Type B pancreatic cell (in vitro differentiated cells): Measurements from ENCODE around the gene SYPL2. TPM values are rescaled to one million over a fixed set of nuclear protein-coding genes. Genes with fewer than 3 reads are reported as not detected.

ENCODE experiments used
- DNase-seq: peaks from one replicate; pipeline ENCODE4 v3.0.0; 2021; ENCODE audit warnings: mixed read lengths; ENCODE audit not compliant: unreplicated experiment; ENCODE audit errors: extremely low spot score
- H3K27ac Mint-ChIP-seq: 2 replicates; pipeline ENCODE4 v1.8.0; 2021; ENCODE audit warnings: mild to moderate bottlenecking, mixed read lengths
- H3K27me3 Mint-ChIP-seq: 2 replicates; pipeline ENCODE4 v1.8.0; 2021; ENCODE audit warnings: mixed read lengths
- H3K36me3 Mint-ChIP-seq: 2 replicates; pipeline ENCODE4 v1.8.0; 2021; ENCODE audit warnings: mixed read lengths
- H3K4me1 Mint-ChIP-seq: one replicate; pipeline ENCODE4 v1.8.0; 2021; ENCODE audit warnings: mixed read lengths; ENCODE audit not compliant: unreplicated experiment
- H3K4me3 Mint-ChIP-seq: 2 replicates; pipeline ENCODE4 v1.8.0; 2021; ENCODE audit warnings: mild to moderate bottlenecking, mixed read lengths
- H3K9me3 Mint-ChIP-seq: 2 replicates; pipeline ENCODE4 v1.8.0; 2021; ENCODE audit warnings: mixed read lengths
- CTCF ChIP-seq: fragments of 200-600 bp; sonication (generic); conservative IDR thresholded peaks from 2 replicates; pipeline ENCODE4 v1.5.0; 2021; ENCODE audit warnings: antibody characterized with exemption, mild to moderate bottlenecking
- total RNA-seq: library from RNA; stranded (reverse); gene quantifications from 2 replicates; pipeline ENCODE4 v1.2.1, GENCODE V29; 2021; ENCODE audit warnings: low replicate concordance

The SYPL2 gene
- total RNA-seq, 1 donor from 2014 or later = 0.58 TPM

DNA sequence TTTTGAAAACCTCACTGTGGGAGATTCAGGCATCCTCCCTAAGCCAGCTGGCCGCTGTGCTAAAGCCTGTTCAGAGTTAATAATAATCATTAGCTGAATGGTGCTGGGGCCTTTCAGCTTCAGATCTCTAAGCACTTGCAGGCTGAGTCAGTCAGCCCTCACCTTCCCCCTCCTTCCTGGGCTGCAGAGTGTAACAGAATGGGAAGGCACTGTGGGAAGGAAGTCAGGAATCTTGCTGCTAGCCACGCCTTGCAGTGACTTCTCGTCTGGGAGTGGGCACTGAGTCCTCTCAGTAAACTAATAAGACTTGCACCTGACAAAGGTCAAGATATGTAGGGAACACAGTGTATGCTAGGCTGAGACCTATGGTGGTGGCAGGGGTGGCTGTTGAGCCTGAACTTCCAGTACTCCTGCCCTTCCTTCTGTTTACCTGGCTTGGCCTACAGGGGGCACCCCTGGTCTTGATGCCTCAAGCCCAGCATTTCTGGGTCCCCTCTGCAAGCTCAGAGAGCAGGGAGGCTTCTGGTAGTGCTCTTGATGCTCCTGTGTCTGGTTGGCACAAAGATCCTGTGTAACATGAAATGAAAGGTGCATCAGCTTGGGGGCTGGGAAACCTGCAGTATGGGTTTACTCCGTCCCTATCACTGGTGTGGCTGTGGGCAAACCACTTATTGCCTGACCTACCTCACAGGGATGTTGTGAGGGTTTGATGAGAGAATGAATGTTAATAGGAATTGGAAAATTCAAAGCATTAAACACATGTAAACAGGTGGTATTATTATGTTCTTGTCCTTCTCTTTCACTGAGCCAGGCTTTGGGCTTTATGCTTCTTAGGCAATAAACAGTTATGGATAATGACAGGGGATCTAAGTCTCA is 33.6 kb downstream of the SYPL2 start:
- peaks cover 36% of the 10 kb centered on the region for H3K4me1 Mint-ChIP-seq
- H3K36me3 Mint-ChIP-seq = no peaks in the 10 kb centered on the region
- no peaks in the 10 kb centered on the region for H3K27me3 Mint-ChIP-seq
- peak; percentile 53 for TF ChIP-seq CTCF
- H3K4me3 Mint-ChIP-seq = peak overlapping the region; percentile 58
- no peaks in the 10 kb centered on the region for H3K9me3 Mint-ChIP-seq
- no peak for DNase-seq
- H3K27ac Mint-ChIP-seq = peak overlapping the region; percentile 71

GRCh38 chr1:109500941-109501381 is 34.6 kb downstream of the SYPL2 start:
- H3K27me3 Mint-ChIP-seq = no peaks in the 10 kb centered on the region
- no peaks in the 10 kb centered on the region for H3K36me3 Mint-ChIP-seq
- DNase-seq = no peak
- H3K4me3 Mint-ChIP-seq = no peak overlapping the region
- H3K9me3 Mint-ChIP-seq = no peaks in the 10 kb centered on the region
- TF ChIP-seq CTCF = no peak
- H3K4me1 Mint-ChIP-seq = peaks cover 31% of the 10 kb centered on the region
- peak overlapping the region; percentile 21 for H3K27ac Mint-ChIP-seq

DNA sequence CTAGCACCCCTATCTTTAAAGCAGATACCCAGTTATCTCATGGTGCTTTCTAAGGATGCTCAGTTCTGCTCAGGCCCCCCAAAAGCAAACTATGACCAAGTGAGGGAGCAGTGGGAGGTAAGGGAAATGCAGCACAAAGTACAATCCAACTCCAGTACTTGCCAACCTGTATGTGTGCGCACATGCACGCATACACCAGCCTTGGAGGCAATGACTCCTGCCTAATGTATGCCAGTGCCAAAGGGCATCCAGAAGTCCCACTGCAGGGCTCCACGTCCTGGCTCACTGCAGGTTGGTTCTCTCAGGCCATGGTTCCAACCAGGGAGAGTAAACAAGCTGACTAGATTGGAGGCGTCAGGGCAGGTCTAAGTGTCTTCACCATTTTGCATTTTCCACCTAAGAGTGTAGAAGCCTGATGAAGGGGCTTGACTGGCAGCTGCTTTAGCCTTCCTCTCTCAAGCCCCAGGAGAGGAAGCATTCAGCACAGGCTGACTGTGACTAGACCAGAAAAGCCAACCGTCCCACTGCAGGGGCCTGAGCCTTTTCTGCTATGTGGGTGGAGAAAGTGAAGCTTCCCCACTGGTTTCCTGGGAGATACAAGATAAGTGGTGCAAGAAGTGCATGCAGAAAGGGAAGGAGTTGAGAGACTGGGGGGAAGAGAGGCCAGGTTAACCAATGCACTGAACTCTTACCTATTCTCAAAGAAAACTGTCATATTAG is 35.5 kb downstream of the SYPL2 start:
- Mint-ChIP-seq H3K27ac (no peak overlapping the region), H3K36me3 (no peaks in the 10 kb centered on the region), H3K4me1 (peaks cover 31% of the 10 kb centered on the region), H3K27me3 (no peaks in the 10 kb centered on the region), H3K9me3 (no peaks in the 10 kb centered on the region), H3K4me3 (no peak overlapping the region)
- DNase-seq = no peak
- TF ChIP-seq CTCF = no peak

DNA sequence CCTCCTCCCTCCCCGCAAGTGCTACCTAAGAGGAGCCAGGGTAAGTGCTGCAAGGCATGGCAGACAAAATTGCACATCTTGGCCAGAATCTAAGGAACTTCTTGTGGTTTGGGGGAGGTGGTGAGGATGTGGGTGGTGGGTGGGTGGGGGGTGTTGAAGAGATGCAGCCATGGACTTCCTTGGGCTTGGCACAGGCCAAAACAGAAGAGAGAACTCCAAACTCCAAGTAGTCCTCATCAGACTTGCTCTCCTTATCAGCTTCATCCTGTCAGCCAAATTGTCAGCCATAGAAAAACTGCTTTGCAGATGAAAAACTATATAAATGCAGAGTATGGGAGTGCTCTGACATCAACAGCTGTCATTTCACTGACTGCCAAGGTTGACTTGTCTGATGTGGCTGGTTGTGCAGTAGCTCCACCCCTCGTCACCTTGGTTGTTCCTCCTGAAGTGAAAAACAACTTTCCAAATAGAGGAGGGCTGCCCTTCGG is 36.1 kb downstream of the SYPL2 start:
- Mint-ChIP-seq H3K27ac (peak overlapping the region; percentile 77), H3K4me3 (no peak overlapping the region), H3K4me1 (peaks cover 31% of the 10 kb centered on the region), H3K9me3 (no peaks in the 10 kb centered on the region), H3K36me3 (no peaks in the 10 kb centered on the region), H3K27me3 (no peaks in the 10 kb centered on the region)
- TF ChIP-seq CTCF = no peak
- DNase-seq = no peak

DNA sequence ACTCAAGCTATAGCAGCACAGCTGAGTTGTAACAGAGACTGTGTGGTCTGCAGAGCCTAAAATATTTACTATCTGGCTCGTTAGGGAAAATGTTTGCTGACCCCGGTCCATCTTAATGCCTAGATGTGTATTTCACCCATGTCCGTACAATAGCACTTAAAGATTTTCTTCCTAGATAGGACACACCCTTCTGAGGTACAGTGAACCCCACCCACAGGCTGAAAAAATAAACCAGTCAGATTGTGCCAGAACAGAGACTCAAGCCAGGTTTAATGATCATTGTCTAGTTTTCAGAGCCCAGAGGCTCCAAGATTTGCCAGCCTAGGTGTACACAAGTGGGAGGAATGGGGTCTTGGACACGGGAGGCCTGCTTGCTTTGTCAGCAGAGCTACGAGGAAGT is 37.6 kb downstream of the SYPL2 start:
- Mint-ChIP-seq H3K4me1 (peaks cover 38% of the 10 kb centered on the region), H3K27me3 (peaks cover 8% of the 10 kb centered on the region)

More for the DNA sequence above, 37.6 kb downstream of the SYPL2 start:
- Mint-ChIP-seq H3K4me3 (no peak overlapping the region), H3K36me3 (no peaks in the 10 kb centered on the region), H3K9me3 (no peaks in the 10 kb centered on the region), H3K27ac (no peak overlapping the region)
- DNase-seq = no peak
- no peak for TF ChIP-seq CTCF
